ENCODE results near the gene CLECL1.

- TF ChIP-seq CTCF (IDR thresholded peaks at IDR 0.05) (no peak), POLR2A (IDR thresholded peaks at IDR 0.05; ENCODE audit: low read depth) (no peak), POLR2AphosphoS5 (IDR thresholded peaks at IDR 0.05) (no peak), EP300 (IDR thresholded peaks at IDR 0.05) (no peak)
Observed at GRCh38 chr12:9742661-9743060, 9.8 kb upstream of the CLECL1 start.
